GM13977 (cell line): ENCODE measurements around the gene CPTP.

Source experiments
- DNase-seq: peaks from one replicate; pipeline ENCODE4 v3.0.0; 2012; ENCODE audit warnings: low spot score
- in situ Hi-C: fragments of 300-500 bp; cut with MboI; formaldehyde crosslinking; loops from one replicate; pipeline ENCODE4 v1.12.0; 2022; ENCODE audit warnings: low sequenced_read_pairs, low pct_unique_long_range_greater_than_20kb, mixed read lengths, inconsistent platforms; ENCODE audit not compliant: unreplicated experiment
- TF ChIP-seq, protein P1 (sequence below): IDR thresholded peaks from 2 replicates; pipeline ENCODE4 v1.5.1; 2012; ENCODE audit warnings: mild to moderate bottlenecking, control low read depth; ENCODE audit not compliant: insufficient read depth; ENCODE audit errors: extremely low read depth, missing control alignments

CPTP gene

DNA sequence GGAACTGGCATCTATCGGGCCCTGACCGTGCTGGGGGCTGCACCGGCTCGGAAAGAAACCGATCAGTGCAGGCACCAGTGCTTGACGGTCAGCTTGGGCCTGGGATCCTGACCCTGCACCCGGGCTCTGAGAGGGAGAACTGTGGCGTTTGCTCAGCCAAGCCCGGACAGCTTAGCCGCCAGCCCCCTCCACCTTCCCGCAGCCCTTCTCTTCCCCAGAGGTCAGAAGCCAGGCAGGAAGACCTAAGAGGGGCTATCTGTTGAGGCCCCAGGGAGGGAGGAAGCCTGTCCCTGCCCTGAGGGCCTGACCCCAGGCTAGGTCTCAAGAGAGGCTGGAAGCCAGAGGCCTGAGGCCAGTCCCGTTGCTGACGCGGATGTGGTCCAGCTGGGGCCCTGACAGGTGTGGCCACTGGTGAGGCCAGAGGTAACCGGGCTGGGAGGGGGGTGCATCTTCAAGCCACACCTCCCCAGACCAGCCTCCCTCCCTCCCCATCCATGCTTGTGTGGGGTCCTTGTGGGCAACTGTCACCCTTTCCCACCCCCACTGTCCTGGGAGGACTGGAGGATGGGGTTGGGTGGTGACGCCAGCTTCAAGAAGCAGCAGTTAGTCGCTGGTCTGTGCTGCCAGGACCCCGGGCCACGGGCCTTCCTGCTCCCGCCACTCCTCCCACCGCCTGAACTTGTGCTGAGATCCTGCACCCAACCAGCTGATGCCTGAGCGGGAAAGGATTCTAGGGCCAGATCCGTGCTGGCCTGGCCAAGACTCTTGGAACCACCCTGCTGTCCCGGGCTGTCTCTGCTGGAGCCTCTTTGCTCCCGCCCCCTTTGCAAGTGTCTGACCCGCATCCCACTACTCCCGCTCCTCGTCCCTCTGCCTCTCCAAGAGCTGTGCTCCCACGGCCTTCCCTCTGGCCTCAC is 27.2 kb downstream of the CPTP start:
- TF ChIP-seq, protein P1, sequence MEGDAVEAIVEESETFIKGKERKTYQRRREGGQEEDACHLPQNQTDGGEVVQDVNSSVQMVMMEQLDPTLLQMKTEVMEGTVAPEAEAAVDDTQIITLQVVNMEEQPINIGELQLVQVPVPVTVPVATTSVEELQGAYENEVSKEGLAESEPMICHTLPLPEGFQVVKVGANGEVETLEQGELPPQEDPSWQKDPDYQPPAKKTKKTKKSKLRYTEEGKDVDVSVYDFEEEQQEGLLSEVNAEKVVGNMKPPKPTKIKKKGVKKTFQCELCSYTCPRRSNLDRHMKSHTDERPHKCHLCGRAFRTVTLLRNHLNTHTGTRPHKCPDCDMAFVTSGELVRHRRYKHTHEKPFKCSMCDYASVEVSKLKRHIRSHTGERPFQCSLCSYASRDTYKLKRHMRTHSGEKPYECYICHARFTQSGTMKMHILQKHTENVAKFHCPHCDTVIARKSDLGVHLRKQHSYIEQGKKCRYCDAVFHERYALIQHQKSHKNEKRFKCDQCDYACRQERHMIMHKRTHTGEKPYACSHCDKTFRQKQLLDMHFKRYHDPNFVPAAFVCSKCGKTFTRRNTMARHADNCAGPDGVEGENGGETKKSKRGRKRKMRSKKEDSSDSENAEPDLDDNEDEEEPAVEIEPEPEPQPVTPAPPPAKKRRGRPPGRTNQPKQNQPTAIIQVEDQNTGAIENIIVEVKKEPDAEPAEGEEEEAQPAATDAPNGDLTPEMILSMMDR = no peak
- in situ Hi-C loops = no loop called here
- DNase-seq = no peak

DNA sequence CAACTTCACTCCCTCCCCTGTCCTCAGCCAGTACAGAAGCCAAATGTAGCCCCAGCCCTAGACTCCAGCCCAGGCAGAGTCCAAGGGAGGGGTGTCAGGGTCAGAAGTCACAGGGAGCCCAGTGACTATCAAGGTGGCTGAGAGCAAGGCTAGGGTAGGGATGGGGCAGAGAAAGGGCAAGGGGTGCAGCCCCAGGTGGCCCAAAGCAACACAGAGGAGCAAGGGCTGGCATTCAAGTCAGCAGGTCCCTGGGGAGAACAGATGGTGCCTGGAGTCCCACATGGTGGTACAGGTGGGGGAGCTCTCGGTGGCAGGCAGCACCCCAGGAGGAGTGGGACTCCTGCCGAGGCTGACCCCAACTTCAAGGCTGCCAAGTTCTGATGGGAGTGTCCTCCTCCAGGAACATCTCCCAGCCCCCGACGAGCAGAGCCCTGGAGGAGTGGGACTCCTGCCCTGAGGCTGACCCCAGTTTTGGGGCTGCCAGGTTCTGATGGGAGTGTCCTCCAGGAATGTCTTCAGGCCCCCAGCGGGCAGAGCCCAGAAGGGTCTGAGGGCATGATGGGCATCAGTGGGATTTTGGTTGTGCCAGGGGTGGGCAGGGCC is 28.3 kb downstream of the CPTP start:
- TF ChIP-seq, protein P1 = no peak
- in situ Hi-C loops = no loop called here
- DNase-seq = no peak

DNA sequence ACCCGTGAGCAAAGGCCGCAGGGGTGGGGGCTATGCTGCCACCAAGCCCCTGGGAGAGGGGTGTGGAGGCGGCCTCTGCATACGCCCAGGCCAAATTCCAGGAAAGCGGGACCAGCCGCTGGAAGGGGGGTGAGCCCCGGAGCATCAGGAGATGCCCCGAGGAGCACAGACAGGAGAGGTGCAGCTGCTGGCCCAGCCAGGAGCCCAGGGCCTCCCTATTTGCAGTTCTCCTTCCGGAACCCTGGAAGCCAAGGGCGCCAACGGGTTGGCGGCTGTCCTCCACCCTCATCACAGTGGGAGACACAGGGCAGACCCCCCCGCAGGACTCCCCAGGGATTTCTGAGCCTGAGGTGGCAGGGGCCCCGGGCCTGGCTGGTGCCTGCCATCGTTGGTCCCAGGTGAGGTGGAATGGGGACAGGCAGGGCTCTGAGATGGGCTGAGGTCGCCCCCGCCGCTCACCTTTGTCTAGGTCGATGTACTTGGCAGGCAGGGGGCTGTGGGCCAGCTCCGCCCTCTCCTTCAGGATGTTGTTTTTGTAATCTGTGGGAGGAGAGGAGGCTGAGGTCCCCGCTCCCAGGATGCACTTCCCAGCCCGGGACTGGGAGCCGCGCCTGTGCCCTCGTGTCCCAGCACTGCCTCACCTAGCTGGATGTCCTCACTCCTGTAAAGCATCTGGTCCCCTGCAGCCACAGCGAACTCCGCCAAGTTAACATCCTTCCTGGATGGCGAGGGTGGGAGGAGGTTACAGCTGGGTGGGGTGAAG is 29.0 kb downstream of the CPTP start:
- DNase-seq = no peak
- TF ChIP-seq, protein P1 = no peak
- in situ Hi-C loops = no loop called here

DNA sequence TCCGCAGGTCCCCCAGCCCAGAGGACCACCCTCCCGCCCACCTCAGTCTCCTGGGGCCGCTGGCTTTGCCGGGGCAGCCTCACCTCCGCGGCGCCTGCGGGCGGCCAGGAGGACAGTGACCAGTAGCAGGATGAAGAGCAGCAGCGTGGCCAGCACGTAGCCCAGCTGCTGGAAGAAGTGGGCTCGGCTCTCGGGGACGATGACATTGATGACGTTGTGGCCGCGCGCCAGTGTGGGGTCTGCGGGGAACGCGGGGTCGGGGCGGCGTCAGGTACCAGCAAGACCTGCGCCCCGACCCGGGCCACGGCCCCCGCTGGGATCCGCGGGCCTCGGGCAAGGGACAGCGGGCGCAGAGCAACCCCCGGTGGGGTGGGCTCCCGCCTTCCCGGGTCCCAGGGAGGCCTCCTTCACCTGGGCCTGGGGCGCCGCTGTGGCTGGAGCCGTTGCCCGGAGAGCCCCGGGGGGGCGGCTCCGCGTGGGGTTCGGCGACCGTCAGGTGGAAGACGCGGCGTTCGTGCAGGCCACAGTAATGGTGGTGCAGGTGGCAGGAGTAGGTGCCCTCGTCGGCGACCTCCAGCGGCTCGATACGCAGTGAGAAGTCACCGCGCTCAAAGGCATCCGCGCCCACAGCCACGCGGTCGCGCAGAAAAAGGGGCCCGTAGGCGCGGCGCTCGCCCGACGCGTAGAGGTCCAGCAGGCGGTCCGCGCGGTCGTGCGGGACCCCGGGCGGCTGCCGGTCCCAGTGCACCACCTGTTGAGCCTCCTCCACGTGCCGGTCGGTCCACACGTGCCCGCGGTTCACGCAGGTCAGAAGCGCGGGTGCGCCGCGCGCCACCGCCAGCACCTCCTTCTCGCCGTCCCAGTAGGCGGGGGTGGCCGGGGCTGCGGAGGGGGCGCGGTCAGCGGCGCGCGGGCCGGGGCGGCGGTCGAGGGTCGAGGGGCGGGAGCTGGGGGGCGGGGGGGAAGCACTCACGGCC is 30.0 kb downstream of the CPTP start:
- no peak for DNase-seq
- in situ Hi-C loops = no loop called here
- TF ChIP-seq, protein P1 = no peak

DNA sequence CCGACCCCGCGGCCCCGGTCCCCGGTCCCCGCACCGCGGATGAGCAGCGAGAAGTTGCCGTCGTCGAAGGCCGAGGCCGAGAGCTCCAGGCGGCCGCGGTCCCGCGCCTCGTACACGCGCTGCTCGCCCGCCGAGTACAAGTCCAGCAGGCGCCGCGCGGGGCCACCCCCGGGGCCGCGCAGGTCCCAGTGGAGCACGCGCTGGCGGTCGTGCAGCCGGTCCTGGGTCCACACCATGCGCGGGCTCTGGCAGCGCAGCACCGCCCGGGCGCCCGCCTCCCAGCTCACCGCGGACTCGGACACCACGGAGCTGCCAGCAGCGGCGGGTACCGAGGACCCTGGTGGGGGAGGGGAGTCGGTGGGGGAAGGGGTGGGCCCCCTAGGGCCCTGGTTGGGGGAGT is 30.8 kb downstream of the CPTP start:
- DNase-seq = no peak
- TF ChIP-seq, protein P1 = no peak
- in situ Hi-C loops = no loop called here
